ES-I3 (cell line): ENCODE results near the gene VAT1L.

ENCODE experiments used
- H3K36me3 ChIP-seq: 2 replicates; pipeline ENCODE4 v1.6.1; 2013; ENCODE audit warnings: mild to moderate bottlenecking, low read length, control low read depth, moderate library complexity; ENCODE audit not compliant: insufficient read depth
- H3K4me1 ChIP-seq: 2 replicates; pipeline ENCODE4 v1.6.1; 2013; ENCODE audit warnings: mild to moderate bottlenecking, control low read depth, low read length; ENCODE audit not compliant: insufficient read depth
- H3K9ac ChIP-seq: 2 replicates; pipeline ENCODE4 v1.6.1; 2013; ENCODE audit warnings: low read depth, mild to moderate bottlenecking, low read length, moderate library complexity
- H3K9me3 ChIP-seq: 2 replicates; pipeline ENCODE4 v1.6.1; 2013; ENCODE audit warnings: mild to moderate bottlenecking, low read length, moderate library complexity; ENCODE audit not compliant: control insufficient read depth, insufficient read depth

Gene VAT1L

DNA sequence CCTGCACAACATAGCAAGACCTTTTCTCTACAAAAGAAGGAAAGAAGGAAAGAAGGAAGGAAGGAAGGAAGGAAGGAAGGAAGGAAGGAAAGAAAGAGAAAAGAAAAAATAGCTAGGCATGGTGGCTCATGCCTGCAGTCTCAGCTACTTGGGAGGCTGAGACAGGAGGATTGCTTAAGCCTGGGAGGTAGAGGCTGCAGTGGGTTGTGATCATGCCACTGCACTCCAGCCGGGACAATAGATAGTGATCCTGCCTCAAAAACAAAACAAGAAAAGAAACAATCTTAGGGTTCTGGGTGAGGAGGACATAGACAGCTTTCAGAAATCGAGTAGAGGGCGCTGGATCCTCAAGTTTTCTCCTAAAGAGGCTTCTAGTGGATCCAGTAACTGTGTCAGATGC lies 174.3 kb downstream of the VAT1L start:
- no peaks in the 10 kb centered on the region for H3K9me3 ChIP-seq
- no peaks in the 10 kb centered on the region; the same call in 1 of the 2 replicates for H3K36me3 ChIP-seq
- H3K4me1 ChIP-seq = peaks cover 40% of the 10 kb centered on the region
- H3K9ac ChIP-seq = no peak overlapping the region

DNA sequence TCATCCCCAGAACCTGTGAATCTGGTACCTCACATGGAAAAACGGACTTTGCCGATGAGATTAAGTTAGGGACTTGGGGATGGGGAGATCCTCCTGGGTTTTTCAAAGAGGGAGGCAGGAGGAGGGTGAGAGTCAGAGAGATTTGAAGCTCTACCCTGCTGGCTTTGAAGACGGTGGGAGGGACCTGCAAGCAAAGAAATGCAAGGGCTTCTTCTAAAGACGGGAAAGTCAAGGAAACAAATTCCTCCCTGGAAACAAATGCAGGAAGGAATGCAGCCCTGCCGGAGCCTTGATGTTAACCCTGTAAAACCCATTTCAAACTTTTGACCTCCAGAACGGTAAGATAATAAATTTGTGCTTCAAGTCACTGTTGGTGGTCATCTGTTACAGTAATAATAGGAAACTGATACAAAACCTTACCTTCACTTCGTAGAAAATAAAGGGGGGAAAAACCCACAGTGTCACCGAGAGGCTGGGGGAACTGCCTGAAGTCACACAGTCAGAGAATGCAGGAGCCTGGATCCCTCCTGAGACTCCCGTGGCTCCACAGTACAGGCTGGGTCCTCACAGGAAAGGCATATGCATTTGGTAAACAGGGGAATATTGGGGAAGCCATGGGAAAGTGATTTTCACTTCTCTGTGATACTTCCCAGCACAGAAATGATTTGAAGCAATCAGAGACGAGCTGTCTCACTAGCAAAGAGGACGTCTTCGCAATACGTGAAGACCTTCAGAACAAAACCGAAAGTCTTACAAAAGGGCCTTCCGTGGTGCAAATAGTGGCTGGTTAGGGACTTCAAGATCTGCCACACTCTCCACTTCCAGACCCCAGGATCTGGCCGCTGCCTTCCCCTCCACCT lies 175.1 kb downstream of the VAT1L start:
- Histone ChIP-seq H3K9me3 (no peaks in the 10 kb centered on the region), H3K36me3 (no peaks in the 10 kb centered on the region; the same call in 1 of the 2 replicates), H3K9ac (no peak overlapping the region; the same call in 1 of the 2 replicates), H3K4me1 (peaks cover 47% of the 10 kb centered on the region)

DNA sequence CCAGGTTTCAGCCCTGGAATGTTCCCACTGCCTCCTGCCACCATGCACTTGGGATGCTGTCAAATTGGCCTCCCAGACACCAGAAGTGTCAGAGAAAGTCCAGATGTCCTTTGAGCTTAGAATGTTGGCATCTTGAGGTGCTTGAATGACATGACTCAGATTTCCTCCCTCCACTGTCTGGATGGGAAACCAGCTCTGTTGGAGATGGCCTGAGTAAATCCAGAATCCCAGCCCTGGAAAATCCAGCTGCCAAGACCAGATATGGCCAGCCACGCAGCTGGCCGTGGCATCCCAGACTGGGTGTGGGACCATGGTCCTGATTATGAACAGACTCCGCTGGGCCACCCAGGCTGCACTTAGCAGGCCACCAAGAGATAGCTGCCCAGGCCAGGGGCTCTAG lies 177.0 kb downstream of the VAT1L start:
- Histone ChIP-seq H3K9me3 (no peaks in the 10 kb centered on the region), H3K9ac (no peak overlapping the region), H3K4me1 (peaks cover 47% of the 10 kb centered on the region), H3K36me3 (no peaks in the 10 kb centered on the region; the same call in 1 of the 2 replicates)

DNA sequence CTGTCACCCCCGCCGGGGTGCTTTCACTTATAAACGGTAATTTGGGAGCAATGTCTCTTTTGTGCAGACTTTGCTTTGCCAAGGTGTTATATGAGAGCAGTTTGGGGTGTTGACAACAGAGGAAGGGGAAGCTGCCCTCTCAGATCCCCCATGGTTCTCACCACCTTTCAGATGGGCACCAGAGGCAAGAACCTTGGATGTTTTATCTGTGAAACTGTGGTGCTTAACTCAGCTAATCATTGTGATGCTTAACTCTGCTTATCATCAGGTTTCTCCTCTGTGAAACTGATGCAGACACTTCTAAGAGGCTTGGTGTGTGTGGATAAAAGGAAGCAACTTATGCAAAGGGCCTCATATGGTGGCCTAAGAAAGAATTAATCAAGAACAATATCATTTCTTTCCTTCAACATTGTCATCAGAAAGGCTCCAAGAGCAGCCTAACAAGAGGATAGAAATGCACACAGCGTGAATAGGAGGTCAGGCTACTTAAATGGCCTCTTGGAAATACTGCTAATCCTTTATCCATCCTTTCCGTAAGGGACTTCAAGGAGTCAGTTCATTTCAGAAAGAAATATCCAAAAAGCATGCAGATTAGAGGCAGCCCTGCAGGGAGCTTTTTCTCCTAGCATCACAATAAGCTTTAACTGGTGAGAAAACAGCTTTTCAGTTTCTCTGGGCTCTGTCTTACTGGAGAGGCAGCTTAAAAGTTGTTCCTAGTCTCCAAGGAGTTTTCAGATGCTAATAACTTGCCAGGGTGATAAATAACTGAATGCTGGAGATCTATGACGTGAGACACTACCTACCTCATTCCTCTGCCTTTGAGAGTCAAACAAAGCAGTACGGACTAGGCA lies 178.9 kb downstream of the VAT1L start:
- Histone ChIP-seq H3K9ac (no peak overlapping the region), H3K9me3 (no peaks in the 10 kb centered on the region), H3K36me3 (no peaks in the 10 kb centered on the region; the same call in 1 of the 2 replicates), H3K4me1 (peaks cover 60% of the 10 kb centered on the region)

DNA sequence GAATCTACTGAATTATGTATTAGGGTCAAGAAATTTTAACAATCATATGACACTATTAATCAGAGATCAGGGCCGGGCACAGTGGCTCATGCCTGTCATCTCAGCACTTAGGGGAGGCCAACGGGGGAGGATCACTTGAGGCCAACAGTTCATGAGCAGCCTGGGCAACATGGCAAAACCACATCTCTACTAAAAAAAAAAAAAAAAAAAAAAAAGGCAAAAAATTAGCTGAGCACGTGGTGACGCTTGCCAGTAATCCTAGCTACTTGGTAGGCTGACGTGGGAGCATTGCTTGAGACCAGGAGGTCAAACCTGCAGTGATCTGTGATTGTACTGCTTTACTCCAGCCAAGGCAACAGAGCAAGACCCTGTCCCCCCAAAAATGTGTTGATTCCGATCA lies 181.5 kb downstream of the VAT1L start:
- Histone ChIP-seq H3K36me3 (no peaks in the 10 kb centered on the region; the same call in 1 of the 2 replicates), H3K9ac (no peak overlapping the region), H3K9me3 (no peaks in the 10 kb centered on the region), H3K4me1 (peaks cover 42% of the 10 kb centered on the region)

DNA sequence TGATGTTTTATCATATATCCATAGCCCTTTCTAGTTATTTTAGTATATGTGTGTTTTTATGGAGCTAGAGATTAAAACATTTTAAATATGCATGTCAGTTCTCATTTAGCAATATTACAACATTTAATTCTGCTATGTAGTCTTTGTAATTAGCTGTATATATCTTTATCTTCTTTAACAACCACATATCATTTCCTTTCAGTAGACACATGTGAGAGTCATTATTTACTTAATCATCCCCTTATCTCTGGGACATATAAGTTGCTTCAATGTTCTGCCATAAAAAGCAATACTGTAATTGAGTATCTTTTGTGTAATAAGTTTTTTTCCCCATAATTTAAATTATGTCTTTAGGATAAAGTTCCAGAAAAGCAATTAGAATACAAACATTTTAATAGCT lies 182.0 kb downstream of the VAT1L start:
- H3K36me3 ChIP-seq = no peaks in the 10 kb centered on the region; the same call in 1 of the 2 replicates
- H3K9ac ChIP-seq = no peak overlapping the region
- no peaks in the 10 kb centered on the region for H3K9me3 ChIP-seq
- peaks cover 38% of the 10 kb centered on the region for H3K4me1 ChIP-seq

DNA sequence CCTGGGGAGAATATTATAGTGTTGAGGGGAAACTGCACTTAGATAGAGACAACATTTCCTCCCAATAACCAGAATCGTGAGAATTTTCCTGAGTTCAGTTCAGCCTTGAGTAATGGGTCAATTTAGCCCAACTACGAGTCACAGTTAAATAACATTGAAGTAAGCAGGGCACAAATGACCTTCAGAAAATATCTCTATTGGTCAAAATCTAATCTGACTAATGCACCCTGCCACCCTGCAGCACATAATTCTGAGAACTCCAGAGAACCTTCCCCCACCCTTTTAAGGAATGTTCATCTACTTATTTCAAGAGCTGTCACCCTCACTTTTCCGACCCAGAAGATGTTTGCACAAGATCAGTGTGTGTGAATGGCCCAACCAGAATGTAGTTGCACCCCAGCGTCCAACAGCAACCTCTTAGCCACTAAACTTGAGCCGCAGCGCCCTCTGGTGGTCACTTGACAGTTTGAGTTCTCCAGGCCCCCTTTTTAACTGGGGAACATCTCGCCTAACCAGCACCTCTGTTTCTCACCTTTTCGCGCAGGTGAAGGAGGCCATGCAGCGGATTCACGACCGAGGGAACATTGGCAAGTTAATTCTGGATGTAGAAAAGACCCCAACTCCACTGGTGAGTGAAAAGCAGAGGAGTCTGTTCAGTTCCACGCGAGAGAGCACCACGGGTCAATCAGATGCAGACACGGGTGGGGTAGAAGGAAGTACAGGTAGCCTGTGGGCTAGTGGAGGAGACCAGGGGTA lies 183.1 kb downstream of the VAT1L start:
- Histone ChIP-seq H3K9ac (no peak overlapping the region), H3K9me3 (no peaks in the 10 kb centered on the region), H3K36me3 (no peaks in the 10 kb centered on the region), H3K4me1 (peaks cover 27% of the 10 kb centered on the region)

DNA sequence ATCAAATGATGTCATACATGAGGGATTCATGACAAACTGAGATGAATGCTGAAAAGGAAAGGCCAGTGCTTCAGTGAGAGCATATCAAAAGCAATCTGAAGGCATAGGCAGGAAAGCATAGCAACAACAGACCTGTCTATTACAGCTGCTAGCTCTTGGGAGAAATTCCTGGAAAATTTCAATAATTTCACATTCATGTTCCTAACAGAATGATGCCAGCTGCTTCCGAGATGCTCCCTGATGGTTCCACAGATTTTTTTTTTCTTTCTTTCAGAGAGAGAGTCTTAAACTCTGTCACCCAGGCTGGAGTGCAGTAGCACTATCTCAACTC lies 183.7 kb downstream of the VAT1L start:
- H3K9ac ChIP-seq = no peak overlapping the region

DNA sequence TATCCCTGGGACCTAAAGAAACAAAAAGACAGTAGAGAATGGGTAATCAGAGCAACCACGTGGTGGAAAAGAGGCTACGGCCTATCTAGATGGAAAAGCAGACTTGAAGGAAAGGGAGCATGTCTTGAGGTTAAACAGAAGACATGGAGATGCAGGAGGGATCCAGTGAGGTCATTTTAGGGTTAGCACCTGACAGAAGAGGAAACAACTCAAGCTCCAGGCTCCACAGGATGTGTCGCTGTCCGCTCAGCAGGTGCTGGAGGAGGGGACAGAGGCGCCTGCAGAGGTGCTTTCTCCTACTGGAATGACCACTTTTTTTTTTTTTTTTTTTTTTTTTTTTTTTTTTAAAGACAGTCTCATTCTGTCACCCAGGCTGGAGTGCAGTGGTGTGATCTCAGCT lies 186.5 kb downstream of the VAT1L start:
- H3K36me3 ChIP-seq = peaks cover 10% of the 10 kb centered on the region; the same call in 1 of the 2 replicates
- peaks cover 13% of the 10 kb centered on the region for H3K4me1 ChIP-seq
- no peak overlapping the region for H3K9ac ChIP-seq
- H3K9me3 ChIP-seq = no peaks in the 10 kb centered on the region

More for the DNA sequence above, 183.7 kb downstream of the VAT1L start:
- Histone ChIP-seq H3K9me3 (no peaks in the 10 kb centered on the region), H3K4me1 (peaks cover 21% of the 10 kb centered on the region), H3K36me3 (no peaks in the 10 kb centered on the region)

DNA sequence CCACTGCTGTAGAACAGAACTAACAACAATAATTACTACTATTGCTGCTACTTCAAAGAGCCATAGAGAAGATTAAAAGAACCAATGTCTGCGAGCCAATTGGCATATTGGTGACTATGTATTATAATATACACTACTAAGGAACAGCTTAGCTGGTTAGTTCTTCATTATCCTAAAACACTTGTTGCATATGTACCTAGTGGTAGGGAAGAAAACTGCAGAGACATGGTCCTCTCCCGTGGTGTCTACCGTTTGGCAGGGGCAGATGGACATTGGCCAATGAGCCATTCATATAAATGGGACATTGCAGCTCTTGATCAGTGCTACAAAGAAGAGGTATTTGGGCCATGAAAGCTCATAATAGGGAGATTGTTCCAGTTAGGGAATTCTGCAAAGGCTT lies 187.6 kb downstream of the VAT1L start:
- Histone ChIP-seq H3K4me1 (peaks cover 10% of the 10 kb centered on the region), H3K9ac (no peak overlapping the region), H3K36me3 (peaks cover 10% of the 10 kb centered on the region; the same call in 1 of the 2 replicates), H3K9me3 (no peaks in the 10 kb centered on the region)

DNA sequence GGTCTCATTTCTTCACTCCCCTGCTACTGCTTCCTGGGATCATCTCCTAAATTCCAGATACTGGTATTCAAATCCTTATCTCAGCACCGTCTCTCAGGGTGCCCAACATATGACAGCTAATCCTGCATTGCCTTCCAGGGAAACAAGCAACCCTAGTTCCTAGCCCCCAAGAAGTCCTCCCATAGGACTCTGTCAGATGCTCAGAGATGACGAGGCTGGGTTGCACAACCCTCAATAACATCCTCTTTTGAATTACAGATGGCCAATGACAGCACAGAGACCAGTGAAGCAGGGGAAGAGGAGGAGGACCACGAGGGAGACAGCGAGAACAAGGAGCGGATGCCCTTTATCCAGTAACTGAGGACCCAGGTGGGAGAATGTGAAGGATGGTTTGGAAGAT lies 189.0 kb downstream of the VAT1L start:
- Histone ChIP-seq H3K9me3 (no peaks in the 10 kb centered on the region), H3K9ac (no peak overlapping the region), H3K36me3 (peaks cover 10% of the 10 kb centered on the region; the same call in 1 of the 2 replicates), H3K4me1 (no peaks in the 10 kb centered on the region; the same call in 1 of the 2 replicates)

DNA sequence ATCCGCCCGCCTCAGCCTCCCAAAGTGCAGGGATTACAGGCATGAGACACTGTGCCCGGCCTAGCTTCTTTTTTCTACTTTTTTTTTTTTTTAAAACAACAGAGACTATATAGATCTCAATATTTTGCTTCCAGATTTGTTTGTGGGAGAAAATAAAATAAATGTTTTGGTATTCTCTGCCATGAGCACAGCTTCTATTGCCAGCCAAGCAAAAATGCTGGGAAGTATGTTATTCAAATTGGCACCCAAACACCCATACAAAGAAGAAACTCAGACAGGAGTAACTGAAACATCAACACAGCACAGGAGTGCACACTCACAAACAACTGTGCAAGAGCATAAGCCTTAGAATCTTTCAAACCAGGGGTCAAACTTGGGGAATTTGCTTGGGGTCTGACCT lies 196.7 kb downstream of the VAT1L start:
- no peaks in the 10 kb centered on the region for H3K4me1 ChIP-seq
- H3K36me3 ChIP-seq = no peaks in the 10 kb centered on the region
- no peak overlapping the region for H3K9ac ChIP-seq
- peaks cover 3% of the 10 kb centered on the region for H3K9me3 ChIP-seq

DNA sequence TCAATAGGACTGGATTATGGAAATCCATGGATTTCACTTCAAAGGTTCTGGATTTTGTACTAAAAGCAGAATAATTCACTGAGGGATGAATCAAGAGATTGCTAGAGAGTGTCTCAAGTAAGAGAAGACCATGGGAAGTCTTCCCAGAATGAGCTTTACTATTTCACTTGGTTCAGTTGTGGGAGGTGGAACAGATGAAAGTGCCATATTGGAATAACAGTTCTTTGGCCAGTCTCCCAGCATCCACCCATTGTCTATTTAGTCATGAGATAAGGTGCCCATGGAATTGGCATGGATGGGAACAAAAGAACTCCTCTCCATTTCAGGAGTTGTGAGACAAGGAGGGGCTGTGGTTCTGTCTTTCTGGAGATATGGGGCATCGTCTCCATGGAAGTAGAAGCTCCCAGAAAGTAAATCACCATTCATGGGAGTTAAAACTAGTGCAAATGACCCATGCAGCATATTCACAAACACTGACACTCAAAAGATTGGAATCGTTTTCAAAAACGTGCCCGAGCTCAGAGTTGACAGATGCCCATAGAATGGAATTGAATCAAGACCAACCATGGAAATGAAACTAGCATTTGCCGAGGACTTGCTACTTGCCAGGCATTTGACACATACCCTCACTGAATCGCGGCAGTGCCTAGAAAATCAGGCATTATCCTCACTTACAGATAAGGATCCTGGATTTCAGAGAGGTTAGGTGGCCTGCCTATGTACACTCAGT lies 197.8 kb downstream of the VAT1L start:
- Histone ChIP-seq H3K36me3 (no peaks in the 10 kb centered on the region), H3K4me1 (peaks cover 9% of the 10 kb centered on the region; the same call in 1 of the 2 replicates), H3K9me3 (peaks cover 3% of the 10 kb centered on the region), H3K9ac (no peak overlapping the region)
